GM04503 (cell line): Measurements from ENCODE around the gene ID3.

Experiments
- DNase-seq: peaks from one replicate; pipeline ENCODE4 v3.0.0-alpha.2; 2012; ENCODE audit warnings: low read depth

The ID3 gene

DNA sequence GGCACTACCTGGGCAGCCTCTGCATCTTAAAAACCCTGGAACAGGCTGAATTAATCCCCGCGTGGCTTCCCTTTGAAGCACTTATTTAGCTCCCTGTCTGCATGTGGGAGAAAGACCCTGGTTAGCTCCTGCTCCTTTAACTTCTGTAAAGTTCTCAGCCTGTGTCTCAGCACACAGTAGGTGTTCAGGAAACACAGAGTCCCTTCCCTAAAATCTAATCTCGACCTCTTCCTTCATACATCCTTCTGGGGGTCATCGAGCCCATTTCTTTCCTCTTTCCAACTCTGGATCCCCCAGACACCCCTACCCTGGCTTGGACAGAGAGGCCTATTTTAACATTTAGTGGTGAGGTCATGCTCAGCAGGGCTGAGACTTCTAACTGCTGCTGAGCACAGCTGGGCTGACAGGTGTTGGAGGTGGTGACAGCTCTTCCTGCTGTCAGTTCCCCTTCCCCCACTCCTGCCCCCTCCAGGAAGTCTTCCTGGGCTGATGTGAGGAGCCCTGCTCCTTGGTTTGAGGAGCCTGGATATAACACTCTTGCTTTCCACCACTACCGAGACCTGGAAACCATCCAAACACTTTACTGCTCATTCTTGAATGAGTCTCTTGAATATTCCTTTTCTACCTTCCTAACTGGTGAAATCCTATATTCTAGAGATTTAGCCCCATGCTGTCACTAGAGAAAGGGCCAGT, 33.6 kb downstream of the ID3 start:
- no peak for DNase-seq

DNA sequence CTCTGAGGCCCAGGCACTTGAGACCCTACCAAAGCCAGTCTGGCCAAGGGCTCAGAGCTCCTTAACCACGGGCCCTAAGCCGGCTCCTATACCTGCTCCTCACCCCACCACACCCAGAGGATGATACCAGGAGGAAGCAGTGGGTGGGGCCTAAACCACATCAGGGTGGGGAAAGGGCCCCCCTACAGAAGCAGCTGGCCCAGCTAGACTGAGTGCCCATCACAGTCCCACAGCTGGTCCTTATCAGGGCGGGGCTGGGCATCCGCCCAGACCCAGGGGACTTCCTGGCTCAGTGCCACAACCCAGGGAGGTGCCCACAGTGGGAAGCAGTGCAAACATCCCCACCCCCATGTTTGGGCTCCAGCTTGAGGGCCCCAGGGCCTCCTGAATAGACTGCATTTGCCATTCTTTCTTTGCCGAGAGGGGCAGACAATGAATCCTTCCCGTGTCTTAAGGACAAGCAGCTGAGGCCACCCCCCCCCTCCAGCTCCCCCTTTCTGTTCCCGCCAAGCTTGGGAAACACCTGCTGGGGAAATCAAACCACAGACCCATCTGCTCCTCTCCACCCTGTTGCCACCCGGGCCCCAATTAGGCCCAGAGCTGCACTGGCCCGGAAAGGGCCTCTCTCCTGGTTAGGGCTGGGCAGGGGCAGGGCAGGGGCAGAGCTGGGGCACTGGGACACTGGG, 34.4 kb downstream of the ID3 start:
- DNase-seq, result no peak

DNA sequence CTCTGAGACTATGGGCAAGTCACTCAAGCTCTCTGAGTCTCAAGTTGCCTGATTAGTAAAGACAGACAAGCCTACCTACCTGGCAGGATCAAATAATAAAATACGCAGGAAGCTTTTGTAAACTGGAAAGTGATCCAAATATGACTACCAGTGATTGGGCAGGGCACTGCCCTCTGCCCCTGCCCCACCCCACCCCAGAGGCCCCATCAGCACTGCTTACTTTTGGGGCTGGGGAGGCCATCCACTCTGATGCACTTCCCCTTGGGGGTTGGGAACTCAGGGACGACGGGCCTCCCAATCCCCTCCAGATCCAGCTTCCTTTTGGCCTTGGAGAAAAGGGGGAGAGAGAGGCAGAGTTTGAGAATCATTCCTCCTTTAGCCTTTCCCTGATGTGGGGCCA, 35.1 kb downstream of the ID3 start:
- DNase-seq, result no peak

- DNase-seq, result no peak
Observed at GRCh38 chr1:23522244-23522982, 36.9 kb downstream of the ID3 start.

DNA sequence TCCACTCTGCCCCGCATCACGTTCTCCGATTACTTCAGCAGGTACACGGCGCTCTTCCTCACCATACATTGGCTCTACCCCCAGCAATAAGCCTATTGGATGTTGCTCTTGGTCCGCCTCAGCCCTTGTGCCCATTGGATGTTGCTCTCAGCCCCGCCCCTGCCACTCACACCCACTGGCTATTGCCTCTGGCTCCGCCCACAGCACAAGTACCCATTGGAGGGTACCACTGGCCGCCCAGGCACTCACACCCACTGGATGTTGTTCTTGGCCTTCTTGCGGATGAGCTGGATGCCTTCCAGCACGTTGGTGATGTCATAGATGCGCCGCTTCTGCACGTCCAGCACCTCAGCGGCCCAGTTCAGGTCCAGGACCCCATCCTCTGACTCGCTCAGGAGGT, 37.7 kb downstream of the ID3 start:
- DNase-seq, result no peak

GRCh38 chr1:23517581-23517980, 41.7 kb downstream of the ID3 start:
- no peak for DNase-seq

DNA sequence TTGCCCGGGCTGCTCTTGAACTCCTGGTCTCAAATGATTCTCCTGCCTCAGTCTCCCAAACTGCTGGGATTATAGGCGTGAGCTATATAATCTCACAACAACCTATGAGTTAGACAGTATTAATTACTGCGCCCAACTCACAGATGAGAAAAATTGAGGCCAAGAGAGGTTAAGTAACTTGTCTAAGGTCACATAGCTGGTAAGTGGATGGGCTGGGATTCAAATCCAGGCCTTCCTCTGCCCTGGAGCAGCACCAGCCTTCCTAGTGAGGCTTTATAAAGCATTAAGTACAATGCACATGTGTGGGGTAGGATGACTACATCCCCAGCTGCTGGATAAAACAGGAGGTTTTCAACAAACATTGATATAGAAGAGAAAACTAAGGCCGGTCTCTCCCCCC, 43.4 kb downstream of the ID3 start:
- no peak for DNase-seq

GRCh38 chr1:23514111-23514679, 45.1 kb downstream of the ID3 start:
- no peak for DNase-seq

DNA sequence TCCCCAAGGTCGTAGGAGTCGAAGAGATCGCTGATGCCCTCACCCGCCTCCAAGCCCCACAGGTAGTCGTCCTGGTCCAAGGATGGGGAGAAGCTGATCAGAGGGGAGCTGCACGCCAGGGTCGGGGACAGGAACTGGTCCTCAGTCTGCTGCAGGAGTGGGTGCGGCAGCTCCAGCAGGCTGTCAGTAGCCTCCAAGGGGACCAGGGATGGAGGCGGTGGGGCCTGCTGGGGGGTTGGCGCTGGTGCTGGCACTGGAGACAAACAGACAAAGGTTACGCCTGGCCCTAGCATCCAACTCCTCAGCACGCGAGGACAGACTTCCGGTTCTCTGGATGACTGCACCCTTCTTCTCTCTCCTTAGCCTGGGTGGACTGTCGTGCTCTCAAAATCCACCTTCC, 49.4 kb downstream of the ID3 start:
- no peak for DNase-seq
